ENCODE results near the gene CPN2. TPM values are rescaled to one million over a fixed set of nuclear protein-coding genes. Genes with fewer than 3 reads are reported as not detected.

Gene CPN2
- total and polyA plus RNA-seq, 2 experiments from 2014 or later, result 0.36 to 0.88 TPM

GRCh38 chr3:194375473-194376240 lies 24.5 kb upstream of the CPN2 start:
- Histone ChIP-seq H3K9me3 (ENCODE audit: low read depth) (no peaks in the 10 kb centered on the region), H3K36me3 (no peaks in the 10 kb centered on the region), H3K4me3 (no peak overlapping the region), H3K4me1 (ENCODE audit: low read depth) (peaks cover 6% of the 10 kb centered on the region), H3K27me3 (no peaks in the 10 kb centered on the region), H3K27ac (no peak overlapping the region)
- no peak for DNase-seq (ENCODE audit: low read depth in 1 of 2, low spot score in 1 of 2)
- no peak for TF ChIP-seq CTCF (IDR thresholded peaks at IDR 0.05; ENCODE audit: low read depth, low read length)

GRCh38 chr3:194374935-194375334 lies 23.8 kb upstream of the CPN2 start:
- no peaks in the 10 kb centered on the region for H3K36me3 ChIP-seq
- no peak overlapping the region for H3K27ac ChIP-seq
- no peaks in the 10 kb centered on the region for H3K27me3 ChIP-seq
- TF ChIP-seq CTCF (IDR thresholded peaks at IDR 0.05; ENCODE audit: low read depth, low read length), result no peak
- H3K4me1 ChIP-seq (ENCODE audit: low read depth), result peaks cover 4% of the 10 kb centered on the region
- H3K4me3 ChIP-seq, result no peak overlapping the region
- no peak for DNase-seq (ENCODE audit: low read depth in 1 of 2, low spot score in 1 of 2)
- H3K9me3 ChIP-seq (ENCODE audit: low read depth), result no peaks in the 10 kb centered on the region

GRCh38 chr3:194373899-194374298 lies 22.8 kb upstream of the CPN2 start:
- peaks cover 8% of the 10 kb centered on the region for H3K27me3 ChIP-seq
- DNase-seq (ENCODE audit: low read depth in 1 of 2, low spot score in 1 of 2), result no peak
- no peak for TF ChIP-seq CTCF (IDR thresholded peaks at IDR 0.05; ENCODE audit: low read depth, low read length)
- no peaks in the 10 kb centered on the region for H3K9me3 ChIP-seq (ENCODE audit: low read depth)
- H3K27ac ChIP-seq, result no peak overlapping the region
- no peak overlapping the region for H3K4me3 ChIP-seq
- H3K36me3 ChIP-seq, result no peaks in the 10 kb centered on the region
- no peaks in the 10 kb centered on the region for H3K4me1 ChIP-seq (ENCODE audit: low read depth)

- Histone ChIP-seq H3K4me1 (ENCODE audit: low read depth) (no peaks in the 10 kb centered on the region), H3K4me3 (no peak overlapping the region), H3K27me3 (peaks cover 10% of the 10 kb centered on the region), H3K36me3 (no peaks in the 10 kb centered on the region), H3K27ac (no peak overlapping the region), H3K9me3 (ENCODE audit: low read depth) (no peaks in the 10 kb centered on the region)
- DNase-seq (ENCODE audit: low read depth in 1 of 2, low spot score in 1 of 2), result no peak
- TF ChIP-seq CTCF (IDR thresholded peaks at IDR 0.05; ENCODE audit: low read depth, low read length), result no peak
Observed at GRCh38 chr3:194373028-194373427, 21.9 kb upstream of the CPN2 start.

GRCh38 chr3:194370753-194371152 lies 19.6 kb upstream of the CPN2 start:
- H3K27me3 ChIP-seq, result peaks cover 10% of the 10 kb centered on the region
- no peak for TF ChIP-seq CTCF (IDR thresholded peaks at IDR 0.05; ENCODE audit: low read depth, low read length)
- no peak for DNase-seq (ENCODE audit: low read depth in 1 of 2, low spot score in 1 of 2)
- H3K4me3 ChIP-seq, result no peak overlapping the region
- H3K36me3 ChIP-seq, result no peaks in the 10 kb centered on the region
- no peaks in the 10 kb centered on the region for H3K9me3 ChIP-seq (ENCODE audit: low read depth)
- no peak overlapping the region for H3K27ac ChIP-seq
- H3K4me1 ChIP-seq (ENCODE audit: low read depth), result no peaks in the 10 kb centered on the region

All from cardiac muscle cell (in vitro differentiated cells and primary cell).